A172 (cell line): ENCODE measurements around the gene SEMA4D. TPM values are rescaled to one million over a fixed set of nuclear protein-coding genes. Genes with fewer than 3 reads are reported as not detected.

Experiments
- DNase-seq: peaks from one replicate; pipeline ENCODE4 v3.0.0-alpha.2; 2015; ENCODE audit warnings: low spot score
- total RNA-seq: library from RNA; depleted of rRNA; stranded (reverse); fragments of >200 nt; shearing (Covaris generic); gene quantifications from 2 replicates; pipeline ENCODE4 v1.2.3, GENCODE V29; 2014

The SEMA4D gene
- total RNA-seq, 1 experiment from 2014 or later: 5.1 TPM

DNA sequence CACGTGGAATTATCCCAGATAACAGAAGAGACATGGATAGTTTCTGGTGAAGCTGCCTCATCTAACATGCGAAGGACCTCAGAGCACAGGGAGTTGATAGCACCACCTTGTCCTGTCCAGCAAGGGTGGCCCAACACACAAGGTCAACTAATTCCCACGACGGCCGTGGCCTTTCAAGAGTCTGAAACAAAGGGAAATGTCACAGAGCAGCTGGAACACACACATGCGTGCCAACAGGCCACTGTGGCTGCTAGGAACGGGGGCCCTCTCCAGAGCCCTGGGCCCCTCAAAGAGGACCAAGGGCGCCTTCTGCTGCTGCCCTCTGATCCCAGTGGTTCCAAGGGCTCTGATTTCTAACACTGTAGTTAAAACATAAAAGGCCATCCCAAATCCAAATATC, 128.9 kb downstream of the SEMA4D start:
- no peak for DNase-seq

DNA sequence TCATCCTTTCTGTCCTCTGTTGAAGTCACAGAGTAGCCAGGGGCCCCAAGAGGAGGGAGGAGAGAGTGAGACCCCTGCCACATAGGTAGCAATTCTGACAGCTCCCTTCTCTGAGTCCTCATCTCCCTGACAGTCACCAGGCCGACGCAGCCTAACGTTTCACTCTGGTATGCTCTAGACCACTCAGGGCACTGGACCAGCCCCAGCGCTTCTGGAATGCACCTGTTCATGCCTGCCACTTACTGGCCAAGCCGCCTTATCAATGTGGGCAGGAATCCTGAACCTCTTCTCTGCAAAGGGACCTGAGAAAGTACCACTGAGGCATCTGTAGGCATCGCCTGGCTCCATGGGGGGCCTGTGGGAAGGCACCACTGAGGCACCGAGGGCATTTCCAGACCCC, 129.4 kb downstream of the SEMA4D start:
- no peak for DNase-seq

DNA sequence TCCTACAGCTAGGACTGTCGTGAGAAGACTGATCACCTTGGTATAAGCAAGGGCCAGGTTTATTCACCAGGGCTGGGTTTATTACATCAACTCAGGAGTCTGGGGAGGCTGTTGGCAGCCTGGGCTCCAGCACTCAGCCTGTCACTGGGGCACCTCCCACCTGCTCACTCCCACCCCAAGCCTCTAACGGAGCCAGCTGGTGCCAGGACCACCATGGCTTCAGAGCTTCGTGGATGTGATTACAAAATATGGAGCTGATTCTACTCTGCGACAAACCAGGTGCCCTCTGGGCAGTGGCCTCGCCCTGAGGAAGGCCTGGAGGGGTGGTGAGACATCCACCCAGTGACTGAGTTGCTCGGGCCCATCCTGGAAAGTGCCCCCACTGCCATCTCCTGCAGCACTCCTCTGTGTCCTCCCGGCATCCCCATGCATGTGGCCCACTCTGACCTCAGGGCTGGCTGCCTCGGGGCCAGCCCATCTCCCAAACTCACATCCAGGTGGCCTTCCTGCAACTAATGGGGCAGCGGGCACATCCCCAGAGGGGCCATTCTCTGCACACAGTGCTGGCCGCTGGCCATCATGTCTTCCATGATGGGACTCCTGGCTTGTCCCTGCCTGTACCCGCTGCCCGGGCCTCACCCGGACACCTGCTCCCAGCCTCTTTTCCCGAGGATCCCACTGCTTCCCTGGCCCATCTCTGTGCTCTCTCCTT, 130.0 kb downstream of the SEMA4D start:
- no peak for DNase-seq

DNA sequence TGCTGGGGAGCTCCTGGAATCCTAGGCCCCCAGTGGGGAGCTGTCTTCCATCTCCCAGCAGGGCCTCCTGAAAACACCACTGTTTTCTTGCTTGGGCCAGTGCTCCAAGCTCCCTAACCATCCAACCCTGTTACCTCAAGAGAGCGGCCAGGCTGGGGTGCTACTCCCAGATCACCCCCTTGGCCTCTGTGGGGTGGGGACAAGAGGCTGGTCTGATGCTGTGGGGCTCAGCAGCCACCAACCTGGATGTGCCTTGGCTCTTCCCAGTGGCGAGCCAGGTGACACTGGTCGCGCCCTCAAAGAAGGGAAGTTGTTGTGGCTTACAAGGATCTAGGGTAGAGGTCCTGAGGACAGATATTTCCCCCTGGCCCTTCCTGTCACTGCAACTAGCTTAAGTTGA, 130.6 kb downstream of the SEMA4D start:
- DNase-seq: no peak

DNA sequence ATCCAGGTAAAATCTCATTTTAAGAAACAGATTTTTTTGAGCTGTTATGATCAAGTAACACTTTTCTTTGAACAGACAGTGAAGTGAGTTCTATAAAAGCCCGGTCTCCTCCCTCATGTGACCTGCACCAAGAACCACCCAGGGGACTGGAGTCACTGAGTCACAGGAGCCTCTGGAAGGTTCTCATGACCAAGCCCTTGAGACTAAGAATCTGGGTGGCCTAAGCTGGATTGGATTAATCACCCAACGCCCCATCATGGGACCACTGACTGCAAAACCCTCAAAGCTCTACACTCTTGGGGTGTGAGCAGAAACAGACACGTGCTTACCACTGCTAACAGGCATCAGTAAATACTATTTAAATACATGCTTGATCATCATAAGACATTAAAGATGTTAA, 131.2 kb downstream of the SEMA4D start:
- DNase-seq: no peak

DNA sequence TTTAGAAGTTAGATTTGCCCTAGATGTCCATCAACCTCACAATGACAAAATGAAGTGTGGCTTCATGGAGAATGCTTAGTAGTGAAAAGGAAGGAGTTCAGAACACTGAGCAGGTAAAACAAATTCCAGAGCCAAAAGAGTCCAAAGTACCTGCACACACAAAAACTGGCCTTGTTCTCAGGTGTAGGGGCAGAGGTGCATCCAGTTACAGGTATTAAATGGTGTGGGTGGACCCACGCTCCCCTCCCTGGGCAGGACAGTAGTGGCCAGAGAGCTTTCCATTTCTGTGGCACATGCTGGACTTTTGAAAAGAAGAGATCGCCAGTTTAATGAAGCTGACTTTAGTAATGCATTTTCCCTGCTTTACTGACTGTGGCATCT, 132.4 kb downstream of the SEMA4D start:
- DNase-seq: no peak

DNA sequence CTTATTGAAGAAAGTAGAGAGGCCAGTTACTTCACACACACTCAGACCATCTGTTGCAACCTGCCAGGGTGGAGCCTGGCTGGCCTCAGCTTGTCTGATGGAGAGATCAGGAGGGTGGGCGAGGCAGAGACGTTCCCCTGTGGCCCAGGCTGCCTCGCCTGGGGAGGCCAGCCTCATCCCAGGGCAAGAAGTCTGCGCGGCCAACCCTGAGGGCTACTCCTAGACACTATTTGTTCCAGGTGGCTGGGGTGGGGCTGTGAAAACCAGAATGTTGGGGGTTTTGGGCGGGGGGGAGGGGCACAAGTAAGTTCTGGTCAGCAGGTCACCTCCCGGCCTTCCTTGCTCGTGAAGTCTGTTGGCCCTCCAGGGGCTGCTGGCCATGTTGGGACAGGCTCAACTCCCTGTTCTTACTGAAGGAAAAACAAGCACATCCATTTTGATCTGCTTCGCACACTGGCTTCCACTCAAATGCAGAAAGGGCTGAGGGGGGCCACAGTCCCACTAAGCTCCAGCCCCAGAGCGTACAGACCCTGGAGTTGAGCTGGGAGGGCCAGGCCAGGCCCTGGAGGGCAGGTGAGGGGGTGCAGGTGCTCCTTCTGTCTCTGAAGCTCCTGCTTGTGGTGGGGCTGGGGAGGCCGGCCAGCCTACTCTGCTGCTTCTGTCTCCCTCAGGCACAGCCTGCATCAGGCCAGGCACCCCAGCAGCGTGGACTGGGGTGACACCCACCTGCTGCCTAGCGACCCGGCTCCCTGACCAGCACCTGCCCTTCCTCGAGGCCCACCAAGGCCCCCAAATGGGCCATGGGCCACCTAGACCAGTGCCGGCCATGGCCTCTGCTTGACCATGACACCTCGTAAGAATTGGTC, 133.0 kb downstream of the SEMA4D start:
- no peak for DNase-seq

DNA sequence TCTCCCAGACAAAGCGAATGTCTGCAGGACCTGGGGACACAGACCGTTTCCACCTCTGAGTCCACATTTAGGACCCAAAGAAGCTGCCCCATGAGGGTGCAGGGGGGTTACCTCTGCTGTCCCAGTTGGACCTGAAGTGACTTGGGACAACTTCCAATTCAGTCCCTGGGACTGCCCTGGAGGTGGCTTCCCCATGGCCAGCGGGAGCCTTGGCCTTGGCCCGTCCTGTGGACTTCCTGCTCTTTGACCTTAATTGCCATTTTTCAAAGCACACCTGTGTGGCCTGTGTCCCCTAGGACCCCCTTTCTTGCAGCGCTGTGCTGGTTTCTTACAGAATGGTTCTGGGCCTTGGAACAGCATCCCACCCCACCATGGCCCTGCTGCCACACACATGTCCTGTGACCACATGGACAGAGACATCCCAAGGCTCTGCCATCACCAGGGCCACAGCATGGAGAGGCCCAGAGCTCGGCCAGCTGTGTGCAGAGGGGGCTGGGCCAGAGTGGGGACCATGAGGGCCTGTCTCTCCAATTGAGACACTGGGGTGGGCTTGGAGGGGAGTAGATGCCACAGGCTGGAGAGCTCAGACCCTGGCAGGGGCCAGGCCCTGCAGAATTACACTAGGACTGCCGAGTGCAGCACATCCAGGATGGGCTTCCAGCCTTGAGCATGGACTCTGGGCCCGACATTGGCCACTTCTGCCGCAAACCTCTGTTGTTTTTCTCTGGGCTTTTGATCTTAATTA, 133.8 kb downstream of the SEMA4D start:
- no peak for DNase-seq

DNA sequence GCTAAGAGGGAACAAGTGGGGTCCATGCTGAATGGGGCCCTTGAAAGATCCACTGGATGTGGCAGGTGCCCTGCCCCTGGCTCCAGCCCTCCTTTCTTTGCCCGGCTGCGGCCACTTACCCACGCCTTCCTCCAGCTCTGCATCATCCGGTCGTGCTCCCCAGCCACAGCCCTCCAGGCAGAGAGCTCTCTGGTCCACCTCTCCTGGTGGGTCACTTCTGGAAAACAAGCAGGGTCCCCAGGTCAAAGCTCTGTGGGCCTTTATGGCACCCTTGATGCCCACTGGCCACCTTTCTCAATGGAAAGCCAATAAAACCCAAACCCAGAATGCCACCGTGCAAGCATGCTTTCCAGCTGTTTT, 134.6 kb downstream of the SEMA4D start:
- DNase-seq: no peak

DNA sequence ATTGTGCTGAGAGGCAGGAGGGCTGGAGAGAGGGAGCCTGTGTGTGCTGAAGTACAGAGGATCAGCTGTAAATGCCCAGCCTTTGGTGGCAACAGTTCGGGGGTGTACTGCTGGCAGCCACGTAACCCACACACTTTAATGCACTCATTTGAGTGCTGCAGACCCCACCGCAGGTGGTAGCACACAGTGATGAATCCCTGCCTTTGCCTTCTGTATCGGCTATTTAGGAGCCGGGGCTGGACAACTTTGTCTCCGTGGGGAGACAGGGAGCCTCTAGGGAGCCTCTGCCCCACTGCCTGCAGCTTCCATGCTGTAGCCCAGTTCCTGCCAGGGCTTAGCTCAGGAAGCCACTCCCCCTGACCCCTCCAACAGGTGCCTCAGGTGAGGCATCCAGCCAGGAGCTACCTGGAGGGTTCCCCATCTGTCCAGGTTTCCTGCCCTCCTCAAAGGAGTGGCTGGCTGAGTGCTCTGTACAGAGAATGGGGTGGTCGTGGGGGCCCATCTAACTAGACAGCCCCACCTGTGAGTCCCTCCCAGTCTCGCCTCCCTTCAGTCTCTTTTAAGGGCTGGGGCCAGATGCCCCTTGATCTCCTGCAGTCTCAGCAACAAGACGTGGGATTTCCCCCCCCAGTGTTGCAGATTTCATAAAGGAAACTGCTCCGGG, 135.1 kb downstream of the SEMA4D start:
- no peak for DNase-seq

DNA sequence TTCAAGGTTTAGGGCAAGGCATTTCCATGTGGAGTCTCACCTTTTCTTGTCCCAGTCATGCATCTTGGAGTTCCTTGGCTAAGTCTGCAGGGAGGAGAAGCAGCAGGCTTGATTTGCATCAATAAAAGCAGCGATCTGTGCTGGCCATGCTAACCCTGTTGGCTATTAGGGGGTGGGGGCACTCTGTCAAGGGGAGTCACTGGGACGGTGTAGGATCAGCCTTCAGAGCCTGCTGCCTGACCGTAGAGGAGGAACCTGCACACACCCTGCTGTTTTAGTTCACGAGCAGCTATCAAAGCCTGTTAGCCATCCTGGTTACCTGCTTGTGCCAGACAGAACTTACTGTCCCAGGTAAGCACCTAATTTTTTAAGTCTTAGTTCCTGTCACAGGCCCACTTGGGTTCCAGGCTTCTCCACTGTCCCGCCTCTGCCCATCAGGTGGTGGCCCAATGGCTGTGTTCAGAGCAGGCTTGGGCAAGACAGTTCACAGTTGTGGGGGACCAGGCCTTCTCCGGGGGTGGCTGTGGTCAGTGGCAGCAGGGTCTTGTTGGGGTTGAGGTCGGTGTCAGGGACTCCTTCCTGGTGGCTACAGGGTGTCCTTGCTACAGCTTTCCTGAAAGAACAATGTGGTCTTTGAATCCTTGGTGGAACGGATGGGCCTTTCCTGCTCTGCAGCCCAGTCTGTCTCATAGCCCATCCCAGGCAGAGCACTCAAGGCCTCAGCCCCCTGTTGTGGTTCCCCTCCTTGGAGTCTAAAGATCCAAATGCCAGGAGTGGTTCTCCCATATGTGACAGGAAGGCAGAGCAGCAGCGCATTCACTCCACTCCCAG, 135.9 kb downstream of the SEMA4D start:
- no peak for DNase-seq

DNA sequence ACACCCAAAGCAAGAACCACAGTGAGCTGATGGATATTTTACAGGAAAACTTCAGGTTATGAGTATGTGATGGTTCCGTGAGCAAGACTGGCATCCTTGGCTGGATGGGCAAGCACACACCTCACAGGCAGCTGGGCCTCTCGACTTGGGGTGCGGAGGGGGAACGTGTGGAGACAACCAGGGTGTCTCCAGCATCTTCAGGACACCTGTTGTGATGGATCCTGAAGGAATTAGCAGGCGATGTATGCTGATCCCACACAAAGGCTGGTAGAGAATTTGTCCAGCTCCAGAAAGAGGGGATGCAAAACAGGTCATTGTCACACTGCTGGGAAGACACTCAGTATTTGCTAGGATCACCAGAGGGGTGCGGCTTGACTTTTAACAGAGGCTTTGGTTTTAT, 136.9 kb downstream of the SEMA4D start:
- no peak for DNase-seq

DNA sequence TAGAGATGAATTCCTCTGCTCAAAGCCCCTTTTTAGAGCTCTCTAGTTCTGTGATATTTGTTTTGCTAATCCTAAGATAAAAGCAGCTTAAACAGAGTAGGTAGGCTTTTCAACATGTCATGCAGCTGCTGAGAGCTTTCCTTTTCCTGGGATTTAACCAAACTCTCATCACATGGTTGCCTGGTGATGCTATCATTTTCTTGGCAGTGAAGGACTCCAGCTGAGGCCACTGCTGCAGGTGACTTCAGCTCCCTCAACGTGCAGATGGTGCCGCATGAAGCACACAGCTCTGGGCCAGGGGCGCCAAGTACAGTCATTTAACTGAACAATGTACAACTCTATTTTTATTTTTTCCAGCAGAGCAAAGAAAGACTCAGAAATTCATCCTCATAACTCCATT, 137.4 kb downstream of the SEMA4D start:
- no peak for DNase-seq

DNA sequence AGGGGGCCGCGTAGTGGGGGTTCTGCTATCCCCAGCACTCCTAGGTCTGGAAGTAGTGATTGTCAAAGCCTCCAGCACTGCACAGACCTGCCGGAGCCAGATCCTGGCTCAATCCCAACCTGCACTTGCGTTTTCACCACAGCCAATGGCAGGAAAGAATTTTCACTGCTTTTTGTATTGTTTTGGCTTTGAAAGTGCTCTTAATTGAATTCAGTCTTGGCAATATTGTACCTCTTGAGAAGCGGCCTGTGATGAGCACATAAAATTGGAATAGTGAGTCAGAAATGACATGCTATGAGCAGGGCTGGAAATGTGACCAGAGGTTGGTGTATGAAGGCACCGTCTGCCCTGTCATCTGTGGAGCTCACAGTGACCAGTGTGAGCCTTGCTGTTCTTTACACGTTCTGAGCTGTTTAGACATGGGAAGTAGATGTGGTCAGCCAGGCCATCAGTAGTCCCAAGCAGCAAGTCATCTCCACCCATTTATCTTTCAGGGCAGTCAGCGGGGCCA, 138.1 kb downstream of the SEMA4D start:
- no peak for DNase-seq

DNA sequence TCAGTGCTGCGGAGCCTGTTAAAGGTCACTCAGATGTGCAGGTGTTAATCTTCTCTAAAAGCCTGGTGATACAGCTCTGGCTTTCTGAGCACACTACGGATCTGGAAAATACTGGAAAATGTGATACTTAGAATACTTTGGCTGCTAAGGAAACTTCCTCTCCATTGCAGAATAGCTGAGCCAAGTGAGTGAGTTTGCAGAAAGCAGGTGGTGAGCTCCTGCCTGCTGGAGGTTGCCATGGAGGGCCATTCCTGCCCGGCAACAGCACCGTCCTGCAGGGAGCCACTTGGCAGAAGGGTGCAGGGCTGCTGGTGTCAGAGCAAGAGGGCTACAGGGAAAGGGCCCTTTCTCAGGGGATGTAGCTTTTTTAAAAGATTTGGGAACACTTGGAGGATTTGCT, 138.9 kb downstream of the SEMA4D start:
- peak; percentile 20 for DNase-seq

DNA sequence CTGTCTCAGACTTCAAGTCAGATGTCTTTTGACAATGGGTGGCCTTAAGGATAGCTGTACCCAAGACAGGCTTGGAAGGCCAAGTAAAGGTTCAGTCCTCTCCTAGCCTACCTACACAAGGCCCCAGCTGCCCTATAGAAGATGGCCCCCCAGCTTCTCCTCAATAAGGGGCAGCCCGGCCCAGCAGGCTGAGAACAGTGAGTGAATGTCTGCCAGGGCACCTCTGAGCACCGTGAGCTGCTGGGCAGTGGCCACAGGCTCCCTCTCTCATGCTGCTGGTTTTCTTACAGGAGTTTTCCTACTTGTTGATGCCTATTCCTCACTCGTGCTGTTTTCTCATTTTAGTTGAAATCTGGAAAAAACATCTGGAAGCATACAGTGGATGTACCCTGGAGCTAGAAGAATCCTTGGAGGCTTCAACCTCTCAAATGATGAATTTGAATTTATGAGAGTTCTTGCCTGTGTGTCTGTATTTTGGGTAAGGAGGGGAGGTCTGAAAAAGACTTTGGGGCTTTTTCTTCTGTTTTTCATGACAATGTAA, 139.5 kb downstream of the SEMA4D start:
- DNase-seq: no peak

DNA sequence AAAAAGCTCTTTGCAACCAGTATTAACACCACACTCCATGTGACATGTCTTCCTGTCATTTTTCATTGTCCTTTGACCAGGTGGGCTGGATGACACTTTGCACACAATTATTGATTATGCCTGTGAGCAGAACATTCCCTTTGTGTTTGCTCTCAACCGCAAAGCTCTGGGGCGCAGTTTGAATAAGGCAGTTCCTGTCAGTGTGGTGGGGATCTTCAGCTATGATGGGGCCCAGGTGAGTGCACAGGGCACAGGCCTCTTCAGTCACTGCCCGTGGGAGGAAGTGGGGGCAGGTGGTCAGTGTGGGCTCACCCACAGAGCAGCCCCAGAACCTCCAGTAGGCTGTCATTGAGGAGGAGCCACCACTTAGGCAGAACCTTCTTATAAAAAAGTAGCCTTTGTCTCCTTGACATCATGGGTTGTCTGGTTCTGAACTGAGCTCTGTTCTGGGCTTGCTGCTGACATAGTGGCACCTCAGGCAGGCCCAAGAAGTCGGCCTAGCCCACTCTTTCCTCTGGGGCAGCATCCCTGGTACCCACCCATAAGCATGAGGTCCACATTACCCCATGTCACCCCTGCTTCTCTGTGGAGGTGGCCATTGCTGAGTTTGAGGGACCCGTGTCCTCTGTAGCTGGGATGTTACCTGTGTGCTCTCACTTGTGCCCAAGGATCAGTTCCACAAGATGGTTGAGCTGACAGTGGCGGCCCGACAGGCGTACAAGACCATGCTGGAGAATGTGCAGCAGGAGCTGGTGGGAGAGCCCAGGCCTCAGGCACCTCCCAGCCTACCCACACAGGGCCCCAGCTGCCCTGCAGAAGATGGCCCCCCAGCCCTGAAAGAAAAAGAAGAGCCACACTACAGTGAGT, 140.3 kb downstream of the SEMA4D start:
- DNase-seq: no peak

DNA sequence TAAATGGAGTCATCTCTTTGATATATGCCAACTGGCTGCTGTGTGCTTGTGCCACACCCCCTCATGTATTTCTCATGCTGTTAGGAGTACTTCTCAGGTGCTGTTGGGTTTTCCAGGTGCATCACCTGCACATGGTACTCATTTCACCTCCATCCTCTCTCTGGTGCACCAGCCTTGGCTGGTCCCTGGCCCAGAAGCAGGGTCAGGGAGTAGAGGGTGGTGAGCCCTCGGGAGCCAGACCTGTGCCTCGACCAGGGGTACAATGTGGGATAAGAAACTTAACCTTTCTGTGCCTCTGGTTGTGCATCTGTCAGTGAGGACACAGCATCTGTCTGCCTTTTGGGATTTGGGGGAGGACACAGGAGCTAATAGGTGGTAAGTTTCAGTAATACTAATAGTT, 141.1 kb downstream of the SEMA4D start:
- no peak for DNase-seq

DNA sequence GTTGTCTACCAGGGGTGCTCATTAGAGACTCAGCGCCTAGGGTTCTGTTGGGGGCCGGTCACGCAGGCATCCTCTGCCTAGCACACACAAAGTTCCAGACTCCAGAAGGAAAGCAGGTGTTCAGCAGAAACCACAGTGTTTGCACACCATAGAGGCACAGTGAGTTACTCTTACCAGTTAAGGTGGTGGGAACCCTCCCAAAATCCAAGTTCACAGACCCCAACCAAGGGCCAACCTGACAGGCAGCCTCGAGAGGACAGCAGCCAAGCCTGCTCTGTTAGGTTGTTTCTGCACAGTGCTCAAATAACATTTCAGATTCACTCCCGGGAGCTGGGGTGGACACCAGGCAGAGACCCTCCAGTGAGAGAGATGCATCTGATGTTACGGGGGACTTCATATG, 143.4 kb downstream of the SEMA4D start:
- no peak for DNase-seq

DNA sequence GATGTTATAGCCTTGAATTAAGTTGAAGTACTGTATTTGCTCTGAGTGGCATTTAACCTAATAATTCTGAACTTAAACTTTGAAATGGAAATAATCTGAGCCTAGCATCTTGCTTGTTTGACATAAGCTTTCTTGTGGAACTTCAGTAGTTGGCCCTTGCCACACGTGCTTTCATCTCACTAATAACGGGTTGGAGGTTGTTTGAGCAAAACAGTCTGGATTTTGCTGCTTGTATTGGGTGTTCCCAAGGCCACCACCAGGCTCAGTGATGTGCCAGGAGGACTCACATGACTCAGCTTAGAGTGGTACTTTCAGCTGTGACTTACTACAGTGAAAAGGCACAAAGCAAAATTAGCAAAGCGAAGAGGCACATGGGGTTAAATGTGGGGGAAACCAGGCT, 143.9 kb downstream of the SEMA4D start:
- no peak for DNase-seq
